GM18867 (cell line): Measurements from ENCODE around the gene TRAF6.
A peak's percentile ranks its signal among the peaks of the same experiment; 100 is the strongest.

Experiments used
- ATAC-seq: cut with Tn5 transposase; IDR thresholded peaks from one replicate; pipeline ENCODE4 v1.9.1; 2021; ENCODE audit warnings: mild to moderate bottlenecking, moderate library complexity; ENCODE audit not compliant: unreplicated experiment

Gene TRAF6

GRCh38 chr11:36460220-36460619, 49.9 kb downstream of the TRAF6 start:
- ATAC-seq = no peak

DNA sequence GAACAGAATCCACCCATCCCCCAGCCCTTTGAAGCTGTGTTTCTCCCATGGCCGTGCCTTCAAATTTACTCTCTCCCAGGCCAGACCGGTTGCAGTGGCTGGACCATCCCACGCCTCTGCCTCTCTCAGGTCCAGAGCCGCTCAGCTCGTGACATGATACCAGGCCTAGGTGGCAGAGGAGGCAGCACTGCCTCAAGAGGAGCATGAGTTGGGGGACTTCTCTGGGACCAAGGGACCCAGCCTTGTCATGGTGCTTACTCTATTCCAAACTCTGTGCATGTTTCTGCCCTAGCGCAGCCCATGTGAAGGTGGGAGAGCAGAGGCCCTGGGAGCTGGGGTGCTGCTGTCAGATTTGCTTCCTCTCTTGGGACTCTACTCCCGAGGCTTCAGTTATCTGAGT, 51.0 kb downstream of the TRAF6 start:
- no peak for ATAC-seq

DNA sequence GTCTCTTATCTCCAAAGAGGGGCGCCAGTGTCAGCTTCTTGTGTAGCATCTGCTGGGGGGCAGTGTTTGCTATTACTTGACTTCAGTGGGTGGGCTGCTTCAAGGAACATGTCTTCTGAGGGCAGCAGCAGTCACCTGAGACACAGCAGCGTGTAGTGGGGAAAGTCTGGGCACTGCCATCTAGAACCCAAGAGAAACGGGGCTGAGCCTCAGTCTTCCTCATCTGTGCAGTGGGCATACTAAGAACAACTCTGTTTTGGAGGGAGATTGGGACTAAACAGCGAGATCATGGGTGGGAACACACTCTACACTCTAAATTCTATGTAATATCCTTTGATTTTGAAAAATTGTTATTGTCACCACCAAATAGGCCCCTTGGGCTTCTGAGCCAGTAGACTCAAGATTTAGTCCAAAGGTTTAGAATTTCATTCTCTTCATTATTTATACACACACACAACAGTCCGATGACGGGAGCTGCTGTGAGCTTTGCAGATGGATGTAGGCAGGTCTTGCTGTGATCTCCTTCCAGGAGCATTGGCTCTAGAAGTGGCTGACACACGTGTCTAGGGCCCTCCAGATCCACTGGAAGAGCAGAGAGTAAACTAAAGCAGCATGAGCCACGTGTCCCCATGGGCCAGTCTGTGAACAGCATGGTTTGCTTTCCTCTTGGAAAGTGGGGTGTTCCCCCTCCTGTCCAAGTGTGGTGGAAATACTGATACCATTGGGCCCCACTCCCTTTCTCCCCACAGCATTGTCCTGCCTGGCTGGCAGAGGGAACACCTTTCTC, 51.8 kb downstream of the TRAF6 start:
- no peak for ATAC-seq

GRCh38 chr11:36456156-36456555, 53.9 kb downstream of the TRAF6 start:
- ATAC-seq = no peak

- ATAC-seq = no peak
Measured at GRCh38 chr11:36455658-36456111, 54.4 kb downstream of the TRAF6 start.

GRCh38 chr11:36454941-36455631, 55.0 kb downstream of the TRAF6 start:
- ATAC-seq = no peak

- no peak for ATAC-seq
Measured at GRCh38 chr11:36454551-36454940, 55.5 kb downstream of the TRAF6 start.

- no peak for ATAC-seq
Measured at GRCh38 chr11:36453678-36454077, 56.4 kb downstream of the TRAF6 start.

DNA sequence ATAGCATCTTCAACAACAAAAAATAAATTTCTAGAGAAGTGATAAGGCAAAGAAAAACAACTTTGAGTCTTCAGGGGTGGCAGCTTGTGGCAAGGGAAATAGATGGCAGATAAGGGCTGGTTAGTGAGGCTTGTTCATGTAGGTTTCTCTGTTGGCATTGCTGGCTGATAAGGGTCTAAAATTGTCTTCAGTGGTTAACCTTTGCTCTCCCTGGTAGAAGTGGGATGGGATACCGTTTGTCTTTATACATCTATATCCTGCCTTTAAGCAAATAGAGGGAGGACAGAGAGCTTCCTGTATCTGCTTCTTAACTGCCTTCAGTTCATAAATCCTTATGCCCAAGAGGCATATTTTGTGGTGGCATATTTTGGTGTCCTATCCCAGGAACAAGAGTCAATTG, 57.1 kb downstream of the TRAF6 start:
- no peak for ATAC-seq

DNA sequence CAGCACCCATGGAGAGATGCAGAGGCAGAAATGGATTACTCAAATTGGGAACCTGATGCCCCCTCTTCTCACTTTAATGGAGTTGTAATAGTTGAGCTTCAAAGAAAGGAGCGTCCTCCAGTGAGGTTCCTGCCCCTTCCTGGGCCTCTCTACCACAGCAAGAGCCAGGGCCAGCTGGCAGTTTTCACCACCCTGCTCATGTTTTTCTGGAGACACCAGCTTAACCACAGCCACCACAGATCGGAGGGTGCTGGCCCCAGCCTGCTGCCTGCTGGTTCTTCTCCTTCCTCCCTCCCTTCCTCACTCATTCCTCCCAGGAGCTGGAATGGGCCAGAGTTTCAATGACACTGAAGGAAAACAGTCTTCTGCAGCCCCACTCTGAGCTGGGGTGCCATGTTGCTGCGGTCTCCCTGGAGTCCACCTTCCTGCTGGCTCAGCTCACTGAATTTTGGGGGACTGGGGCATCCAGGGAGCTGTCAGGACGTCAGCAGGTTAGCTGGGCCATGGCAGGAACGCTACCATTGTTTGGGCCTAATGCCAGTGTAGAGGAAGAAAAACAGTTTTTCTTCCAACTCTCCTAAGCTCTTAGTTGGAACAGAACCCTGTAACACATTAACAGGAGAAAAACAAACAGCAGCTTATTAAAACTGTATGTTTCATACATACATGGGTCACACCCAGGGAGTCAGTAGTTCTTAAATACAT, 57.7 kb downstream of the TRAF6 start:
- ATAC-seq = no peak

DNA sequence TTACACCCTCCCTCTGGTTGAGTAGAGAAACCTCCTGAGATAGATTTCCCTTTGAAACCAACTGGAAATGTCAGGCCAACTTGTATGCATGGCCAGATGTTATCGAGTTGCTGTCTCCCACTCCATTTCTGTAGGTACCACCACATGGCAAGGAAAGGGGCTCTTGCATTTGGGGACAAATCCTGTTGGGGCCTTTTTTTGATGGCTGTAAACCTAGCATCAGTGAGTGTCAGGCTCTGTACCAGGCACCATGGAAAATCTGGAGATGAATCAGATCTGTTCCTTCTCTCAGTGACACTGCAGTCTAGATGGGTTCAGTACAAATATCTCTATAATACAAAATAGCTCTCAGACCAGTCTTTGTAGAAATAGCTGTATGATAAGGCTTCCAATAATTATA, 58.4 kb downstream of the TRAF6 start:
- no peak for ATAC-seq

DNA sequence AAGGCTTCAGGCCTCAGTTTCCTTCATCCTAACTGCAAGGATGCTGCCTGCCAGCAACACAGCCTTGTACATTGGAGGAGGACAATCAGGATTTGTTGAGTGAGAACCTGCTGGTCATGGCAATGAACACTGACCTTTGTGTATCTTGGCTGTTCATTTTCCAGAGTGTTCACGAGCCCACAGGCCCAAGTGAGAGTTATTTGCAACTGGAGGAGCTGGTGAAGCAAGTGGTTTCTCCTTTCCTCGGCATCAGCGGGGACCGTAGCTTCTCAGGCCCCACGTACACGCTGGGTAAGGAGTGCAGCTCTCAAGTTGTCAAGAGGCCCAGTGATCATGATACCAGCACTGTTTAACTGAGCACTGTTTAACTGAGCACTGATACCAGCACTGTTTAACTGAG, 59.0 kb downstream of the TRAF6 start:
- no peak for ATAC-seq

DNA sequence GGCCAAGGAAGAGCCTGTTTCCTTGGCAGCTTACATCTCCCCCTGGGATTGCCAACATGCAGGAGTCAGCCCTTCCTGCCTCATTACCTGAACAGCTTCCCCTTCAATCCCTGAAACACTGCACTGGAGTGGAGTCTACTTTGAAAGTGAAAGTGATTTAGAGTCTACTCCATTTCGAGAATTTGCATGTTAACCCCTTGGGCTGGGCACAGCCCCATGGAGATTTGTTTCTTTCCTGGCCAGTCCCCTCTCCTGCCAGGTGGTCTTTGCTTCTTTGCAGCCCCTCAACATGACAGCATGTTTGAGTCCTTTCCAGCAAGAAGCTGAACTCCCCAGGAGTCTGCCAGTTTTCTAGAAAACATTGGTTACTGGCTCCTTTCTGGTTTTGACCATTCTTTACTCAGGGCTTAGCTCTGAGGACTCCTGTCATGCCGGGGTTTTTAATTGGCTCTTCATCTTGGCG, 59.9 kb downstream of the TRAF6 start:
- ATAC-seq = peak; percentile 60

GRCh38 chr11:36449561-36450096, 60.4 kb downstream of the TRAF6 start:
- no peak for ATAC-seq

DNA sequence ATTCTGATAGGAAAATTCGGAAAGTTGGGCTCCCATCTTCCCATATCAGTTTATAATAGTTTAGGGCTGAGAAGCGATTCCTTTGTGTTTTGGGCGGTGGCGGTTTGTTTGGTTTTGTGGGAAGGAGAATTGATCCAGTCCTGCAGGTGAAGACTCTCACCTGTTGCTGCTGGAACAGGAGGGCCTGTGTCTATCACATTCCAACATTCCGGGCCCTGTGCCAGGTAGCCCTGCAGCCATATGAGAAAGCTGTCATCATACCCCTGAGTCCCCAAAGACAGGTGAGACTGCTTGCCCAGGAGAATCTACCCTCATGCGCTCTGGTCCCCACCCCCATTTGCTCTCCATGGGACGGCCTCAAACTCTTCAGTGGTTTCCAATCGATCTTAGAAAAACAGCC, 62.1 kb downstream of the TRAF6 start:
- ATAC-seq = no peak

- ATAC-seq = no peak
Measured at GRCh38 chr11:36447514-36447913, 62.6 kb downstream of the TRAF6 start.

- no peak for ATAC-seq
Measured at GRCh38 chr11:36446135-36446534, 63.9 kb downstream of the TRAF6 start.

DNA sequence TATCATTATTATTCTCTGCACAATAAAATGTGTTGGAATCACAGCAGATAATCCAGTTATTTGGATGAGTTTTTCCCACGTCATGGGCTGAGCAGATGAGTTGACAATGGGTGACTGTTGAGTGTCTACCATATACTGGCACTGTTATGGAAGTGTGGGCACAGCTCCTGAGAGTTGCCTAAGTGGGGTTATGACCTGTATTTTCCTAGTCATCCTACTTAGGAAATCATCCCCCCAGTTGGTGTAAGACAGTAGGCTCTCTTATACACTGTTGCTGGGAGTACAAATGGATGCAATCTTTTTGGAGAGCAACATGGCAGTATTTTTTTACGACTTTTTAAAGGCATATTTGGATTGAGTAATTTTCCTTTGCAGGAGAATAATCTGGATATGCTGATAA, 66.4 kb downstream of the TRAF6 start:
- ATAC-seq = no peak

DNA sequence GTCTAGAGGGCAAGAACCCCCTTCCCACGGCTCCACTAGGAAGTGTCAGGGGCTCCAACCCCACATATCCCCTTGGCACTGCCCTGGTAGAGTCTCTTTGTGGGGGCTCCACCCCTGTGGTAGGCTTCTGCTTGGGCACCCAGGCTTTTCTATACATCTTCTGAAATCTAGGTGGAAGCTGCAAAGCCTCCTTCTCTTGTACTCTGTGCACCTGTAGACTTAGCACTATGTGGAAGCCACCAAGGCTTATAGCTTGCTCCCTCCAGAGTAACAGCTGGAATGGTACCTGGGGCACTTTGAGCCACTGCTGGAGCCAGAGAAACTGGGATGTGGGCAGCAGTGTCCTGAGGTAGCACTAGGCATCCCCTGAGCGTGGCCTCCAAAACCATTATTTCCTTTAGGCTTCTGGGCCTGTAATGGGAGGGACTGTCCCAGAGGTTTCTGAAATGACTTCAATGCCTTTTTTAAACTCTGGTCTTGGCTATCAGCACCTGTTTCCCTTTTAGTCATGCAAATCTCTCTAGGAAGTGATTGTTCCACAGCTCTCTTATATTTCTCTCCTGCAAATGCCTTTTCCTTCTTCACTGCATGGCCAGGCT, 68.4 kb downstream of the TRAF6 start:
- peak; percentile 85 for ATAC-seq

DNA sequence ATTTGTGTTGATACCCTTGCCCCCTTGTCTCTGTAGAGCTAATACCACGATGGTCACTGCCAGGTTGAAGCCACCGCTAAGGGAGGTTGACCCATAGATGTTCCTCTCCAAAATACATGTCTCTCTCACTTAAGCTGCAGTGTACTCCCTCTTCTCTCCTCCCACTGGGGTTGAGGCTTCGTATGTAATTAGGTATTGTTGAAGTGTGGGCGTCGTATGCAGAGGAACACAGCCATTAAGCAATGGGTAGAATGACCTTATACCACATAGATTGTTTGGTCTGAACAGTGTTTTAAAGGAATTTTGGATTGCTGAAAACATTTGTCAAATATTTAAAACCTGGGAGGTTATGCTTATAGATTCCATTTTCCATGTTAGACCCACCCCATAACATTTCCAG, 71.9 kb downstream of the TRAF6 start:
- no peak for ATAC-seq

- no peak for ATAC-seq
Measured at GRCh38 chr11:36437413-36437812, 72.7 kb downstream of the TRAF6 start.
